GM23248 (cell line): Measurements from ENCODE around the gene RAD51AP2.

Source experiments
- EZH2 ChIP-seq: fragments of 200-600 bp; sonication (generic); IDR thresholded peaks from 2 replicates; pipeline ENCODE4 v1.6.1; 2018; ENCODE audit warnings: antibody characterized with exemption, mild to moderate bottlenecking; ENCODE audit not compliant: insufficient read depth, poor library complexity, severe bottlenecking
- EZH2phosphoT487 ChIP-seq: fragments of 200-600 bp; sonication (generic); IDR thresholded peaks from 2 replicates; pipeline ENCODE4 v1.6.1; 2018; ENCODE audit warnings: antibody characterized with exemption, moderate library complexity, mild to moderate bottlenecking, low read depth; ENCODE audit not compliant: insufficient read depth

DNA sequence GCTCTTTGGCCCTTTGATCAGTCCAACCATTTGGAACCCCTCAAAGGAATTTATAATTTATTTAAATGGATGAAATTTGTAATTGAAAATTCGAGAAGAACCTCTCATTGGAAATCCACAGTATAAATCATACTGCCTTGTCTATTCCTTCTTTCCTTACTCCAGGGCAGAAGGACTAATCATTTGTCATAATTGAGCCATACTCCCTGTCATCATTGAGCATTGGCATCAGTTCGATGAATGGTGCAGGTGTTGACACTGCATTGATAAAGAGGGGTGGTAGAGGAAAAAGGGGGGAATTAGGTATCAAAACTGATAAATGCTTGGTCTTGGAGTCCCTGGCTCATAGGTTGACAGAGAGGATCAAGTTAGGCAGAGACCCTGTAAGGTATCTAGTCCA lies 24.2 kb upstream of the RAD51AP2 start:
- no peak for TF ChIP-seq EZH2
- no peak for TF ChIP-seq EZH2phosphoT487
